Endothelial cell of umbilical vein (primary cell): ENCODE measurements around the gene PGBD5. TPM values are rescaled to one million over a fixed set of nuclear protein-coding genes. Genes with fewer than 3 reads are reported as not detected.

Experiments
- BruUV-seq: library from RNA; stranded (reverse); fragments of 400-500 nt; replicated peaks from 2 replicates; lab custom pipeline; 2021; lab: Mats Ljungman, UMichigan
- CTCF ChIA-PET: fragments of 300-600, 350-600 bp; sonication (Branson Sonifier 250); formaldehyde crosslinking; loops from one replicate; lab custom pipeline; 2021; ENCODE audit warnings: antibody characterized with exemption, inconsistent platforms; lab: Charles Lee
- POLR2A ChIA-PET: fragments of 300-600, 350-600 bp; sonication (Branson Sonifier 250); formaldehyde crosslinking; loops from one replicate; lab custom pipeline; 2021; ENCODE audit warnings: antibody characterized with exemption, inconsistent platforms; lab: Charles Lee
- DNase-seq: peaks from one replicate; pipeline ENCODE4 v3.0.0-alpha.2; 2011; ENCODE audit warnings: low read depth, low spot score
- FAIRE-seq: peaks from 2 replicates; lab custom pipeline; 2011; peaks lifted over from hg19 to GRCh38; lab: Jason Lieb, UNC
- H2AFZ ChIP-seq: 2 replicates; pipeline ENCODE4 v1.6.0; 2012; ENCODE audit warnings: low read depth, low read length, control low read depth, inconsistent platforms
- H3K27ac ChIP-seq: 2 replicates; pipeline ENCODE4 v1.5.1; 2011; ENCODE audit warnings: low read depth, mild to moderate bottlenecking, control low read depth, low read length, moderate library complexity; ENCODE audit not compliant: insufficient read depth
- H3K27me3 ChIP-seq, 2 experiments: 2 replicates each; pipeline versions ENCODE4 v1.6.0 to v1.6.1; 2011; ENCODE audit warnings: low read length in 2 of 2, mixed read lengths in 1 of 2; ENCODE audit not compliant: control insufficient read depth in 2 of 2, insufficient read depth in 2 of 2
- H3K36me3 ChIP-seq, 2 experiments: 2 replicates in 1 of 2; 3 replicates in 1 of 2; pipeline ENCODE4 v1.5.1; 2011; ENCODE audit warnings: low read length in 2 of 2, mild to moderate bottlenecking in 1 of 2, moderate library complexity in 1 of 2; ENCODE audit not compliant: control insufficient read depth in 2 of 2, insufficient read depth in 2 of 2; ENCODE audit errors: extremely low read depth in 1 of 2
- H3K4me1 ChIP-seq: 3 replicates; pipeline ENCODE4 v1.5.1; 2011; ENCODE audit warnings: mild to moderate bottlenecking, low read length; ENCODE audit not compliant: control insufficient read depth, insufficient read depth; ENCODE audit errors: extremely low read depth
- H3K4me2 ChIP-seq: 2 replicates; pipeline ENCODE4 v1.6.1; 2011; ENCODE audit warnings: low read length, control low read depth, mixed read lengths; ENCODE audit not compliant: insufficient read depth
- H3K4me3 ChIP-seq, 3 experiments: fragments of 200-600 bp in 1 of 3; sonication (generic), shearing (Covaris generic) in 1 of 3; replicated peaks in 1 of 3; 2 replicates each; pipeline ENCODE4 v1.5.1; 2011 to 2016; ENCODE audit warnings: control low read depth in 3 of 3, low read length in 3 of 3, mild to moderate bottlenecking in 2 of 3, inconsistent platforms in 1 of 3, low read depth in 1 of 3, moderate library complexity in 1 of 3; ENCODE audit not compliant: insufficient read depth in 1 of 3
- H3K79me2 ChIP-seq: 2 replicates; pipeline ENCODE4 v1.6.0; 2012; ENCODE audit warnings: low read length, inconsistent platforms; ENCODE audit not compliant: control insufficient read depth, insufficient read depth
- H3K9ac ChIP-seq: replicated peaks from 2 replicates; pipeline ENCODE3; 2011; ENCODE audit warnings: low read length, control low read depth; ENCODE audit not compliant: insufficient read depth; ENCODE audit errors: extremely low read depth
- H3K9me1 ChIP-seq: replicated peaks from 3 replicates; pipeline ENCODE4 v1.6.0; 2011; ENCODE audit warnings: mild to moderate bottlenecking, low read length; ENCODE audit not compliant: control insufficient read depth, insufficient read depth; ENCODE audit errors: extremely low read depth
- H3K9me3 ChIP-seq: replicated peaks from 2 replicates; pipeline ENCODE4 v1.5.1; 2012; ENCODE audit warnings: low read length, inconsistent platforms; ENCODE audit not compliant: control insufficient read depth, insufficient read depth
- H4K20me1 ChIP-seq: replicated peaks from 2 replicates; pipeline ENCODE3; 2011; ENCODE audit warnings: mild to moderate bottlenecking, low read length; ENCODE audit not compliant: control insufficient read depth, insufficient read depth; ENCODE audit errors: extremely low read depth
- EZH2 ChIP-seq: IDR thresholded peaks from 2 replicates; pipeline ENCODE4 v1.6.1; 2012; ENCODE audit warnings: borderline replicate concordance, low read depth, mild to moderate bottlenecking, moderate library complexity, low read length, inconsistent platforms; ENCODE audit not compliant: severe bottlenecking
- FOS ChIP-seq: IDR thresholded peaks from 2 replicates; pipeline ENCODE4 v1.6.1; 2011; ENCODE audit warnings: mild to moderate bottlenecking, low read length, moderate library complexity, borderline replicate concordance; ENCODE audit not compliant: insufficient read depth
- GATA2 ChIP-seq: IDR thresholded peaks from 2 replicates; pipeline ENCODE4 v1.7.0; 2011; ENCODE audit warnings: low read depth, mild to moderate bottlenecking, moderate library complexity, mixed read lengths, low read length; ENCODE audit not compliant: insufficient read length, insufficient read depth
- JUN ChIP-seq: IDR thresholded peaks from 2 replicates; pipeline ENCODE4 v1.6.1; 2011; ENCODE audit warnings: borderline replicate concordance, low read depth; ENCODE audit not compliant: insufficient read length, insufficient read depth
- MYC ChIP-seq: IDR thresholded peaks from one replicate; pipeline ENCODE4 v1.6.1; 2011; ENCODE audit warnings: mild to moderate bottlenecking, low read depth, low read length
- POLR2A ChIP-seq: IDR thresholded peaks from 2 replicates; pipeline ENCODE4 v1.6.1; 2012; ENCODE audit warnings: low read depth, mild to moderate bottlenecking, control low read depth, low read length
- POLR2AphosphoS5 ChIP-seq: IDR thresholded peaks from 2 replicates; pipeline ENCODE4 v1.6.1; 2012; ENCODE audit warnings: low read depth, mild to moderate bottlenecking, control low read depth, low read length, moderate library complexity; ENCODE audit not compliant: insufficient read depth
- dilution Hi-C: fragments of 300-500 bp; cut with MboI; formaldehyde crosslinking; loops from one replicate; pipeline ENCODE4 v1.15.0; 2019; ENCODE audit warnings: low sequenced_read_pairs; ENCODE audit not compliant: extremely low pct_ligation_motif_present
- intact Hi-C: fragments of 100-400 bp; cut with micrococcal nuclease; formaldehyde crosslinking; loops from one replicate; pipeline ENCODE4 v1.10.0; 2022
- polyA plus RNA-seq, 4 experiments: library from polyadenylated mRNA; depleted of rRNA in 3 of 4; stranded (reverse) in 3 of 4; unstranded in 1 of 4; fragments of >200 nt; gene quantifications; 2 replicates each; pipeline versions ENCODE4 v1.2.1 to v1.2.3, GENCODE V29; 2011 to 2012; ENCODE audit warnings: missing spikeins in 1 of 4
- total RNA-seq: library from RNA; stranded (reverse); gene quantifications from 2 replicates; pipeline ENCODE4 v1.2.3, GENCODE V29; 2021
- TF ChIP-seq, protein P1 (sequence below), 2 donors: IDR thresholded peaks; 1 replicate in 1 of 2; 2 replicates in 1 of 2; pipeline ENCODE4 v1.5.1; 2011; ENCODE audit warnings: low read length in 2 of 2, mild to moderate bottlenecking in 2 of 2, moderate library complexity in 2 of 2, control low read depth in 1 of 2, inconsistent platforms in 1 of 2, low read depth in 1 of 2; ENCODE audit not compliant: insufficient read depth in 1 of 2; ENCODE audit errors: extremely low read depth in 1 of 2
- TF ChIP-seq, protein P2 (sequence below): IDR thresholded peaks from 2 replicates; pipeline ENCODE4 v1.6.1; 2011; ENCODE audit not compliant: insufficient read depth, insufficient read length

Gene PGBD5
- total and polyA plus RNA-seq, 2 donors (not counting 3 experiments of a cell fraction or from before 2014, with no cell fraction given) = 0.03 TPM; not detected in 1

DNA sequence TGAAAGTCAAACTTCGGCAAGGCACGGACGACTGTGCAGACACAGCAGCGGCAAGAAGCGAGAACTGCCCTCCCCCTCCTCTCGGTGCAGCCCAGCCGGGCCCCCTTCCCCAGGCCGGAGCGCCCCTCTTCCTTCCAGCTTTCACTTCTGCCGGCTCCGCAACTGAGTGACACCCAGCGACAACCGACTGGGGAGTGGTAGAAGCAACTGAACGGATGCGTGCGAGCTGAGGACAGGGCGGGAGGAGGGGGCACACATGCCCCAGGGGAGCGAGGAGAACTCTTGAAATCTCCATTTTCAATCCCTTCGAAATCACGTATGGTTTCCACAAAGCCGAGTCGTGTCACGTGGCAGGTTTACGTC lies 146.6 kb downstream of the PGBD5 start:
- CTCF ChIA-PET = no interaction called here
- H2AFZ ChIP-seq = no peak overlapping the region
- BruUV-seq = no TSS peak
- POLR2A ChIA-PET = no interaction called here
- dilution Hi-C loops = no loop called here
- H3K9me3 ChIP-seq = no peaks in the 10 kb centered on the region
- DNase-seq = no peak
- H3K9ac ChIP-seq = no peak overlapping the region
- H4K20me1 ChIP-seq = no peaks in the 10 kb centered on the region
- no peaks in the 10 kb centered on the region for H3K9me1 ChIP-seq
- peaks cover 6% of the 10 kb centered on the region for H3K4me1 ChIP-seq
- no peak overlapping the region for H3K27ac ChIP-seq
- TF ChIP-seq POLR2AphosphoS5 = no peak
- no peak for TF ChIP-seq JUN
- TF ChIP-seq POLR2A = no peak
- TF ChIP-seq, protein P1, sequence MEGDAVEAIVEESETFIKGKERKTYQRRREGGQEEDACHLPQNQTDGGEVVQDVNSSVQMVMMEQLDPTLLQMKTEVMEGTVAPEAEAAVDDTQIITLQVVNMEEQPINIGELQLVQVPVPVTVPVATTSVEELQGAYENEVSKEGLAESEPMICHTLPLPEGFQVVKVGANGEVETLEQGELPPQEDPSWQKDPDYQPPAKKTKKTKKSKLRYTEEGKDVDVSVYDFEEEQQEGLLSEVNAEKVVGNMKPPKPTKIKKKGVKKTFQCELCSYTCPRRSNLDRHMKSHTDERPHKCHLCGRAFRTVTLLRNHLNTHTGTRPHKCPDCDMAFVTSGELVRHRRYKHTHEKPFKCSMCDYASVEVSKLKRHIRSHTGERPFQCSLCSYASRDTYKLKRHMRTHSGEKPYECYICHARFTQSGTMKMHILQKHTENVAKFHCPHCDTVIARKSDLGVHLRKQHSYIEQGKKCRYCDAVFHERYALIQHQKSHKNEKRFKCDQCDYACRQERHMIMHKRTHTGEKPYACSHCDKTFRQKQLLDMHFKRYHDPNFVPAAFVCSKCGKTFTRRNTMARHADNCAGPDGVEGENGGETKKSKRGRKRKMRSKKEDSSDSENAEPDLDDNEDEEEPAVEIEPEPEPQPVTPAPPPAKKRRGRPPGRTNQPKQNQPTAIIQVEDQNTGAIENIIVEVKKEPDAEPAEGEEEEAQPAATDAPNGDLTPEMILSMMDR (IDR thresholded peaks at IDR 0.05; ENCODE audit: extremely low read depth in 1 of 2, insufficient read depth in 1 of 2, low read depth in 1 of 2, low read length in 2 of 2) = no peak
- TF ChIP-seq EZH2 = no peak
- TF ChIP-seq FOS = no peak
- TF ChIP-seq, protein P2, sequence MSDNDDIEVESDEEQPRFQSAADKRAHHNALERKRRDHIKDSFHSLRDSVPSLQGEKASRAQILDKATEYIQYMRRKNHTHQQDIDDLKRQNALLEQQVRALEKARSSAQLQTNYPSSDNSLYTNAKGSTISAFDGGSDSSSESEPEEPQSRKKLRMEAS = no peak
- no peak for TF ChIP-seq MYC
- no peak for TF ChIP-seq GATA2
- H3K36me3 ChIP-seq = peaks cover 0 to 5% of the 10 kb centered on the region in 2 experiments
- H3K4me2 ChIP-seq = no peak overlapping the region
- intact Hi-C loops = no loop called here
- no peak overlapping the region for H3K4me3 ChIP-seq
- no peaks in the 10 kb centered on the region for H3K27me3 ChIP-seq
- no peaks in the 10 kb centered on the region for H3K79me2 ChIP-seq
- no peak for FAIRE-seq
